HG02981 (cell line): ENCODE measurements around the gene RAPGEF2.
"Not testable (repeated sequence)": the region's sequence is repeated elsewhere in the genome, so short reads cannot be mapped to it uniquely, and the experiment has no call there.

Experiments used
- ATAC-seq: cut with Tn5 transposase; IDR thresholded peaks from one replicate; pipeline ENCODE4 v1.9.1; 2021; ENCODE audit warnings: mild to moderate bottlenecking, moderate library complexity; ENCODE audit not compliant: unreplicated experiment

Gene RAPGEF2

DNA sequence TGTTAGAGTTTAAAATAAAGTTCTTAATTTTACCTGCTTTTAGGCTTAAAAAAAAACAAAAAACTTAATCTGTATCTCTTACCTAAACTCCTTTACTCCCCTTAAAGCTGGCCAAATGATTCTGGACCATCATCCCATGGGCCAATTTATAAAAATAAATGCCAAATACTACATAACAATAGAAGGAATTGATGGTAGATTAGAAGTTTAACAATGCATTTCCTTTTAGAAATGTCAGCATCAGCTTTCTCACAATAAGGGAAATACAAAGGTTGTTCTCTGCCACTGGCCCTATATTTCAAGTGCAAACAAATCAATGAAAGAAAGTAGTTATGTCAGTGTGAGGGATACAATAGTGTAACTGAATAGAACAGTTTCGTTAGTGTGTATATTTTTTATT, 5.7 kb upstream of the RAPGEF2 start:
- ATAC-seq = no peak

- ATAC-seq = no peak
Measured at GRCh38 chr4:159097785-159098184, 5.1 kb upstream of the RAPGEF2 start.

DNA sequence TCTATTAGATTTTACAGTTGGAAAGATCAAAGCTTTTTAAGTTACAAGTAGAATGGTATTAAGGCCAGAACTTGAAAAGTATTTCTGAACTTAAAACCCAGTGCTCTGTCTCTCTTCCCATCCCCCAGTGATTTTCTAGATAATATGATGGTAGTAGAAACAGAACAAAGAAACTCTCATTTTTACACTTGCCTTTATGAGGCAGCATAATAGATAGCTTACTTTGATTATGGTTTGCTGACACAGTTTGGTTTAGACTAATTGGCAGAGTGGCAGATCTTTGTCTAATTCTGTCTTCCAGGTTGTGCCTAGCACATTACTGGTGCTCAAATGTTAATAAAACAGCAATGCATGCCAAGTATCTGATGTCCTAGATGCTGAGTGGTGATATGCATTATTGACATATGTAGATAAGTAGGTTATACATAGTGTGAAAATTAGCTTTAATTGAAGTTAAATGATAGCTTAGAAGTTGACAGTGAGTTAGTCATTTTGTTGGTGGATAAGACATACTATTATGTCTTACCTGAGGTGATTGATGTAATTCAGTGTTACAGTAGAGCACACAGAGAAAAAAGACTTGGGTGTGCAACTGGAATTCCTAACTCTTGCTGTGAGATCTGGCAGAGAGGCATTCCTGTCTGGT, 4.3 kb upstream of the RAPGEF2 start:
- no peak for ATAC-seq

DNA sequence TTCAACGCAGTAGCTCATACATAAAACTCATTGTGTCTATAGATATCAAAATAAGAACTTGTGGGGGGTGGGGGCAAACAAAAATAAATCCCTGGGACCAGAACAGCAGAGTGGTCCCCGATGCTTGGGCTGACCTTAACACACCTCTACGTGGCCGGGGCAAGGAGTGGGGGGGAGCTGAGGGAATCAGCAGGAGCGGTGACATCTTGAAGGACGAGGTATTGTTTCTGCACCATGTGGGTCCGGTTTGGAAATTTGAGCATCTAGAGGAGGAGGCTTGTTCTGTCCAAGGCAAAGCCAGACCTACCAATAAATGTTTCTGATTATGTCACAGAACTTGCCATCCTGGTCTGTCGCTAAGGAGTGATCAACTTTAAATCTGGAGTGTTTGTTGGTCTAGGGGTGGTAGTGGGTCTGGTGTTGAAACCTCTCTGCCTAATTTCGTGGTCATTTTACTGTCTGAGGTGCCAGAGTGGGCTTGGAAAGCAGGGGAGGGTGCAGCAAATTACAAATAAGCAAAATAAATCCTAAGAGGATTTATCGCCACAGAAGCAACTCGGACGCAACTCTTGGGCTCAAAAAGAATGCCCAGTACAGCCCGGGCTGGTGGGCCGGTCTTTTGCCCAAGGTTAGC, 774 bp upstream of the RAPGEF2 start:
- ATAC-seq = no peak

- ATAC-seq = peak; percentile 26
Measured at GRCh38 chr4:159103384-159103990, 608 bp downstream of the RAPGEF2 start.

DNA sequence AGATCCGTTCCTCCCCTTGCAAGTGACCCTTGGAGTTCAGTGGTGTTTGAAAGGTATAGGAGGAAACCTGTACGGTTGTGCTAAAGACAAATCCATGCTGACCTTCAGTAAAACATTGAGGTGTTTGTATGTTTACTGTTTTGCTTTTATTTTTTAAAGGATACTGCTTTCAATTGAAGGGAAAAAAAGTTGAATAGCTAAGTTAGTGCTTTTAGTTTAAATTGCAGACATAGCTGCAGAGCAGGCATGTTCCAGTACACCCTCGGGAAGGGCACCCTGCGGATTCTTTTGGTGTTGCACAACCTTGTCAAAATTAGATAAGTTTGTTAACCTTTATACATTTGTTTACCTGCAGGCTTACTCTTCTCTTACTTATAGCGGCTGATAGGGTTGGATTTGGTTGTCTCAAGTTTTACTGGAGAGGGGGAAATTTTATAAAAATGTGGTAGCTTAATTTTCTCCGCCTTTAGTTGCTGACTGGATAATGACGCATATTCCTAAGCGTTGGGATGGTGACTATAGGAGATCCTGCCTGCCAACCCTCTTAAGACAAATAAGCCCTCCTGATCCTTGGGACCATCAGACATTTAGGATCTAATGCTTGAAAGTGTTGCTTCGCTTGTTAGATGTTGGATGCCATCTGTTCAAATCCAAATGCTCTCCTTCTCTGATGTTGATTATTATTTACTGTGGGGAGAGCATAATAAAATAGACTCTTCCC, 2.0 kb downstream of the RAPGEF2 start:
- ATAC-seq = no peak

GRCh38 chr4:159105761-159106243, 2.9 kb downstream of the RAPGEF2 start:
- ATAC-seq = peak; percentile 13

- ATAC-seq = no peak
Measured at GRCh38 chr4:159106636-159107035, 3.8 kb downstream of the RAPGEF2 start.

DNA sequence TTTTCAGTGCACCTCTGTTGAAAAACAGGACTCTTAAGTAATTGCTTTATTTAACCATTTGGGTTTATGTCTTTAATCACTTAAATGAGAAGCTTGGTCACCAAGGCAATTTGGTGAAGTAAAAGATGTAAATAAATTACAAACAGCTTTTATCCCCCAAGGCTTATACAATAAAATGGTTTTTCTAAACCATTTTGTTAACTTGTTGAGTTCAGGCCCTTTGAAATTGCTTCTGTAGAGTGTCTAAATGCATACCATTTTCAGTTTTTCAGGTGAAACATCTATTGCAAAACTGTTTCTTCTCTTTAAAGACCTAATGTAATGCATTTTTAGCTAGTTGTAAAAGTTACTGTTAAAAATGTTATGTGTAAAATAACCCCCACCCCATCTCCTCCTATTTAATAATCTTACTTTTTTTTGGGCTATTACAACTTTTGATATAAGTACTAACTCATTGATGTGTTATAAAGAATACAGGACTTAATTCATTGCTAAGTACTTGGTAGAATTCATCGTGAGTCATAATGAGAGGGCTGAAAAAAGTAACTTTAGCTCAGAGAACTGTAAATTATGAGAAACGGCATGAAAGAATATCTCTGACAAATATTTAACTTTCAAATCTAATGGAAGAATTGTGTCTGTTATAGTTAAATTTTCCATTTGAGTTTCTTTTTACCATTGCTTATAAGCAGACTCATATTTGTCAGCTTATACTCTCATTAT, 4.5 kb downstream of the RAPGEF2 start:
- no peak for ATAC-seq

- no peak for ATAC-seq
Measured at GRCh38 chr4:159108124-159108523, 5.2 kb downstream of the RAPGEF2 start.

- ATAC-seq = no peak
Measured at GRCh38 chr4:159110961-159111360, 8.1 kb downstream of the RAPGEF2 start.

GRCh38 chr4:159111416-159111815, 8.5 kb downstream of the RAPGEF2 start:
- no peak for ATAC-seq

- ATAC-seq = not testable (repeated sequence)
Measured at GRCh38 chr4:159113366-159113765, 10.5 kb downstream of the RAPGEF2 start.

DNA sequence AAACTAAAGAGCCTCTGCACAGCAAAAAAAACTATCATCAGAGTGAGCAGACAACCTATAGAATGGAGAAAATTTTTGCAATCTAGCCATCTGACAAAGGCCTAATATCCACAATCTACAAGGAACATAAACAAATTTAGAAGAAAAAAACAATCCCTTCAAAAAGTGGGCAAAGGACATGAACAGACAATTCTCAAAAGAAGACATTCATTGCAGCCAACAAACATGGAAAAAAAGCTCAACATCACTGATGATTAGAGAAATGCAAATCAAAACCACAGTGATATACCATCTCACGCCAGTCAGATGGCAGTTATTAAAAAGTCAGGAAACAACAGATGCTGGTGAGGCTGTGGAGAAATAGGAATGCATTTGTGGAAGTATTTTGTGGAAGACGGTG, 13.2 kb downstream of the RAPGEF2 start:
- not testable (repeated sequence) for ATAC-seq

DNA sequence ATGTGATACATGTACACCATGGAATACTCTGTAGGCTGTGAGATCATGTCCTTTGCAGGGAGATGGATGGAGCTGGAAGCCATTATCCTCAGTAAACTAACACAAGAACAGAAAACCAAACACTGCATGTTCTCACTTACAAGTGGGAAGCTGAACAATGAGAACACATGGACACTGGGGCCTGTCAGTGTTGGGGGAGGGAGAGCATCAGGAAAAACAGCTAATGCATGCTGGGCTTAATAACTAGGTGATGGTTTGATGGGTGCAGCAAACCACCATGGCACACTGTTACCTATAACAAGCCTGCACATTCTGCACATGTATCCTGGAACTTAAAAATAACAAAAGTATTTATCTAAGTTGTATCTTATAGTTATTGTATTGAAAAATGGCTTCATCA, 13.8 kb downstream of the RAPGEF2 start:
- ATAC-seq = not testable (repeated sequence)

- ATAC-seq = no peak
Measured at GRCh38 chr4:159117564-159117963, 14.7 kb downstream of the RAPGEF2 start.

GRCh38 chr4:159117968-159118367, 15.1 kb downstream of the RAPGEF2 start:
- no peak for ATAC-seq

DNA sequence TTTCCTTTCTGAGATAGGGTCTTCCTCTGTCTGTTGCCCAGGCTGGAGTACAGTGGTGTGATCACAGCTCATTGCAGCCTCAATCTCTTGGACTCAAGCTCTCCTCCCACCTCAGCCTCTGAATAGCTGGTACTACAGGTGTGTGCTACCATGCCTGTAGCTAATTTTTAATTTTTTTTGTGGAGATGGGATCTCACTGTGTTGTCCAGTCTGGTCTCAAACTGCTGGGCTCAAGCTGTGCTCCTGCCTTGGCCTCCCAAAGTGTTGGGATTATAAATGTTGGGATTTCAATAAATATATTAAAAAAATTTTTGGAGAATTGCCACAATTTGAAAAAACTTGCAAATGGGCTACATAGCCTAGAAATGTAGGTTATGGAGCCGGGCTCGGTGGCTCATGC, 18.5 kb downstream of the RAPGEF2 start:
- ATAC-seq = no peak

DNA sequence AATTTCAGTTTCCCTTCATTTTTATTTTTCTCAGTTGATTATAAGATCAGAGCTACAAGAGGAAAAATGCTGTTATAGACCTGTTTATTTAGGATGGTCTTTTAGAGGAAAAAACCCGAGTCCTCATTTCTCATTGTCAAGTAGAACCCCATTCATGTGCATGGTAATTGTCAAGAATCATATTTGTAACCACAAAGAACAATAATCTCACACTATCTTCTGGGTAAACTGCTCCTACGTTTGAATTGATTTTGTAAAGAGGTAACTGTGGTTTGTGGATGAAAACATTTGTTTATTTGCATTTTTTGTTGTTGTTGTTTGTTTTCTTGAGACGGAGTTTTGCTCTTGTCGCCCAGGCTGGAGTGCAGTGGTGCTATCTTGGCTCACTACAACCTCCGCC, 23.8 kb downstream of the RAPGEF2 start:
- no peak for ATAC-seq

- no peak for ATAC-seq
Measured at GRCh38 chr4:159127745-159128518, 25.1 kb downstream of the RAPGEF2 start.
